EL (cell line): Measurements from ENCODE around the gene ERCC6.

ENCODE experiments used
- DNase-seq: peaks from one replicate; pipeline ENCODE4 v3.0.0-alpha.2; 2016

Gene ERCC6

GRCh38 chr10:49543604-49544003 is 4.7 kb upstream of the ERCC6 start:
- DNase-seq = no peak

GRCh38 chr10:49542353-49542752 is 3.4 kb upstream of the ERCC6 start:
- DNase-seq = no peak

DNA sequence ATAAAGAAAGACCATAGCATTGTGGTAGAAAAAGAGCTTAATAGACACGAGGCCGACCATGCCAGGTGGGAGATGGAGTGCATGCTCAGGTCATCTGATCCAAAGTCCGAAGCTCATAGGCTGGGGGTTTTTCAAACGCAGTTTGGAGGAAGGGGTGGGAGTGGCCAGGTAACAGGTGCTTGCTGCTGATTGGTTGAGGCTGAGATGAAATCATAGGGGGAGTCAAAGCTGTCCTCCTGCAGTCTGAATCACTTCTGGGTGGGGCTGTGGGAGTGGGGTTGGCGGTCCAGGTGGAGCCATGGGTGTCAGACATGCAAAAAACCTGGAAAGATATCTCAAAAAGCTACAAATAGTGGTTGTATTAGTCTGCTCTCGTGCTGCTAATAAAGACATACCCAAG is 2.8 kb upstream of the ERCC6 start:
- DNase-seq = no peak

DNA sequence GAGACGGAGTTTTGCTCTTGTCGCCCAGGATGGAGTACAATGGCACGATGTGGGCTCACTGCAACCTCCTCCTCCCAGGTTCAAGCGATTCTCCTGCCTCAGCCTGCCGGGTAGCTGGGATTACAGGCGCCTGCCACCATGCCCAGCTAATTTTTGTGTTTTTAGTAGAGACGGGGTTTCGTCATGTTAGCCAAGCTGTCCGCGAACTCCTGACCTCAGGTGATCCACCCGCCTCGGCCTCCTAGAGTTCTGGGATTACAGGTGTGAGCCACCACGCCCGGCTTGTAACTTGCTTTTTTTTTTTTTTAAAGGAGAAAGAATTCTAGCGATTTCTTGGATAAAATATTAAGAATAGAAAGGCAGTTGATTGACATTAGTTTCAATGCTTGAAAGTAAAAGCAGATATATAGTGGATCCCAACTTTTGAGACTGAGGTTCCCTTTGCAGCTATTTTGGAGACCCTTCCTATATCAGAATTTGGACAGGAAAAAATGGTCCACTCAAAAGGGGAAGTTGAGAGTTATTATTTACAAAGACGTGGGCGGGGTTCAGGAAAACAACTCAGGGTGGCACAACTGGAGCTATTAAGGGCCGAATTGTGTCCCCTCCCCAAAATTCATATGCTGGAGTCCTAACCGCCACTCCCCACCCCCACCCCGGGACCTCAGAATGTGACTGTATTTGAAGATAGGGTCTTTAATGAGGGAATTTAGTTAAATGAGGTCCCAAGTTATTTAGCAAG is 1.3 kb upstream of the ERCC6 start:
- no peak for DNase-seq

GRCh38 chr10:49539320-49539885 is 482 bp upstream of the ERCC6 start:
- peak; percentile 61 for DNase-seq

DNA sequence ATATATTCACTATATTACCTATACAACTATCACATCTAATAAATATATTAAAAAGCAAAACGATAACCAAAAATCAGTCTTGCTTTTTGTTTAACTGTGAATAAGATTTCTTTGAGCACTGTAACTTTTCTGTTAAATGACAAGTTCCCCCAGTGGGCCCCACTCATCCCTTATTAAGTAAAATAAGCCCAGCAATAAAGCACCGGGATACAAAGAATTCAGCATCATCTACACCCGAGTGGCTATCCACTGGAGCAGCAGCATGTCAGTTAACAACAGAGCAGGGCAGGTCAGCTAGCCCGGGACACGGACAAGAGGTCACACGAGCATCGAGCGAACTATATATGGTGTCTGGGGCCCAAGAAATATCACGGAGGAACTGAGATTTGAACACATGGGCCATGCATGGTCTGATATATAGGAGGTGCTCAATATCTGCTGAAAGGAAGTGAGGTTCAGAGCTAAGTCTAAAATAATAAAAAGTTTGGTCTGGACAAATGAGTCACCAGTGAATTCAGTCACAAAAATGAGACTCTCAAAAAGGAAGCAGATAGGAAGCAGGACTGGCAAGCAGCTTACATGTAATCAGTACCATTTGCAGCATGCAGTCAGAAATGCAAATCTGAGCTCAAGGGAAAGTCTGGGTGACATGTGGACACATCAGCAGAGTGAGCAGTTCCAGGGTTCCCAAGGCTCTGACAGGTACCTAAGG is 4.1 kb downstream of the ERCC6 start:
- peak; percentile 82 for DNase-seq

- DNase-seq = no peak
Observed at GRCh38 chr10:49532461-49532860, 6.5 kb downstream of the ERCC6 start.

- DNase-seq = no peak
Observed at GRCh38 chr10:49528977-49529506, 9.9 kb downstream of the ERCC6 start.

DNA sequence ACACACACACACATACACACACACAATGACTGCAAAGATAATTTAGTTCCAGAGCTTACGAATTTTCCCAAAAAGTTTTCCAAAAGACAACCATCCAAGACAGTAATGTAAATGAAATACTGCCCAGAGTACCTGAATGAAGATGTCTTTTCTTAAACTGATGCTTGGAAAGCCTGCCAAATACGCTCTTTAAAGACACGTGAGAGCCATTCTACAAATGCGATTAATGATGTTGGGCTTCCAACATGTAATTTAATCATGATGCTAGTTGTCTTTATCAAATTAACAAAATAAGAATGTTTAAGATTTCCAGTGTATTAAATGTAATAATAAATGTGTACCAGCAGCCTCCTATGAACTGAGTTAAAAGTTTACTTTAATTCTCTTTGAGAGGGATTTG is 11.1 kb downstream of the ERCC6 start:
- DNase-seq = no peak

DNA sequence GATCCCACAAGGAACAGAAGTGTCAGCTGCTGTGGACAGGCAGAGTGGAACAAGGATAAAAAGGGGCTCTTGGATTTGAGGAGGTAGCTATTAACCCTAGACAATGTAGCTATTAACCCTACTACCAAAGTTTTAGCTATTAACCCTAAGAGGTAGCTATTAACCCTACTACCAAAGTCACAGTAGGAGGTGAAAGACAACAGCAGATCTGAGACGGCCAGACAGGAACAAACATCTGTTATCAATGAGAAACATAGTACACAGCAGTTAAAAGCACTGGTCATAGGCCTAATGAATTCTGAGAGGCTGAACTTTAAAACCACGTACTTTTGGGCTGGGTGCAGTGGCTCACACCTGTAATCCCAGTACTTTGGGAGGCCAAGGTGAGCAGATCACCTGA is 11.9 kb downstream of the ERCC6 start:
- DNase-seq = no peak

DNA sequence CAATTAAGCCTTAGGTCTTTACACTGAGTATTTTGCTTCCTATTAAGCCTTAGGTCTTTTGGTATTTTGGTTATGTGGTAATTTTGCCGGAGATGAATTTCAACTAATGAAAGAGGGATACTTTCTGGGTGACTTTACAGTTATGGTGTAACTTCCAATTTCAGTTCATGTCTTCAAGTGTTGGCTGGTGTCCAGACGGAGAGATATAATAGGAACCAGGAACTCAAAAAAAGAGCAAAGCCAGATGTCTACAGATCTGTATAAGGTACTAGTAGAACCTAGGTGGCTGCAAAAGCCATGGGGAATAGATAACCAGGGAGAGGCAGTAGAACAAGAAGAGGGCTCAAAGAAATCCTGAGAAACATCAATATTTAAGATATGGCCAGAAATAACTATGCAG is 12.3 kb downstream of the ERCC6 start:
- DNase-seq = peak; percentile 23

DNA sequence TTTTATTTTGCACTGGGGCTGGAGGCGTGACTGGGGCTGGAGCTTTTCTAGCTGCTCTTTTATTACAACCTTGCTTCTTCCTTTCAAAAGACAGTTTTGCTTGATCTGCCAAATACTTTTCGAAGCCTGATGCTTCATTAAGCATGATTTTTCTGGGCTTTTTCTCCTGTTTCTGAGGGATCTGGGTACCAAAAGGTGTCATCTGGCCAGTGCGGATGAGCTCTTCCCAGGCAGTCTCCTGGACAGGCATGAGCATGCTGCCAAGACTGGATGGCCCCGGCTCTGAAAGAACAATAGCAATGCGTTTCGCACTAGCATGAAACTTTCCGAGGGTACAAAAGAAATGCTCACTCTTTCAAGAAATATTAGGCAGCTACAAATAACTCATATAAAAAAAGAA is 14.4 kb downstream of the ERCC6 start:
- DNase-seq = no peak

- no peak for DNase-seq
Observed at GRCh38 chr10:49523301-49523700, 15.6 kb downstream of the ERCC6 start.

DNA sequence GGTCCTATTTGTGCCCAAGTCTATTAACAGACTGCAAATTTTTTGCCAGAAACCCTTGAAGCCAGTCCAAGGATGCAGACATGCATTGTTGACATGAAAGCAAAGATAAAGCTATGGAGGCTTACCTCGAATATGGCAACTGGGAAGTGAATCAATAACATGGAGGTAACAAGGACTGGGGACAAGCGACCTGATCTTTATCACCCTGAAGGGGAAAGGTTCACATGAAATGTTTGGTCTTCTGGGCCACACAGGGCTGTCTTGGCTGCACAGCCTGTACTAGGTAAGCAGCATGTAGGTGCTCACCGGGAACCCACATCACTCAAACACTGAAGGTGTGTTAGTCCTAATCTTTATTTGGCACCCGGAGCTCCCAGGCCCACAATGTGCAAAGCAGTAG is 17.9 kb downstream of the ERCC6 start:
- DNase-seq = no peak

GRCh38 chr10:49520122-49520775 is 18.7 kb downstream of the ERCC6 start:
- no peak for DNase-seq

DNA sequence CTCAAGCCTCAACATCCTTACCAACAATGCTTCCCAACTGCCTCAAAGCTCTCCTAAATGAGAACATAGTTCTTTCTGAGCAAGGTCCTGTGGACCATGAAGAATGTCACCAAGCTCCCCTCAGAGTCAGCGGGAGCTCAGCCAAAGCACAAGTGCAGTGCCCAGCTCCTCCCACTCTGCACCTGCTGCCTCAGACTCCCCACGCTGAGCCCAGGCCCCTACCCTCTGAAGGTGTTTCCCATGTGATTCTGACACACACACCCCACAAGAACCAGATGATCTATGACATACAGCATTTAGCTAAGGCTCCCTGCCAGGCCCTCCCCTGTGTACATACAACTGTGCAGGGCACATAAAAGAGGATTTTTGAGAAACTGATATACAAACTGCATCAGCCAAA is 19.2 kb downstream of the ERCC6 start:
- DNase-seq = no peak

DNA sequence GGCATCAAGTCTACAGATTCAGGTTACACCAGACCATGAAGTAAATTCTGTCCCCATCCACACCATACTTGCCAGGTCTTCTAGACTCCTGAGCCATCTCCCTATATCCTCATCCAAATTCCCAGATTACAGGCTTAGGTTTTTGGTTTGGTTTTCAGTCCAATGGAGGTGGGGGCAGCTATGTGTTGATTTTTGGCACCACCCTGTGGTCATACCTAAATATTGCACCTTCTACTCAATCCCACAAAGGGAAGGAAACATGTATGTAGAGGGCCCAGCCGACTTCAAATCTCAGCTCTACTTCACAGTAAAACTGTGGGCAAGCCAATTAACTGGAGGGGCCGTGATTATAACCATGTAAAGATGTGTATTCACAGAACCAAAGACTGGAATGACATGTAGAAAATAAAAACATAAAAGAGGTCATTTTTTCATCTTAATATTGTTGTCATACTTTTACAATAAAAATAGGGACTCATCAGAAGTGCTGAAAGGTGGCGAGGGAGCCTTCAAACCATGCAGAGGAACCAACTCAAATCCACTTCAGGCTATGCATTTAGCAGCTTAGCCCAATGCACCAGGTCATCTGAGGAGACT is 19.8 kb downstream of the ERCC6 start:
- DNase-seq = peak; percentile 59

DNA sequence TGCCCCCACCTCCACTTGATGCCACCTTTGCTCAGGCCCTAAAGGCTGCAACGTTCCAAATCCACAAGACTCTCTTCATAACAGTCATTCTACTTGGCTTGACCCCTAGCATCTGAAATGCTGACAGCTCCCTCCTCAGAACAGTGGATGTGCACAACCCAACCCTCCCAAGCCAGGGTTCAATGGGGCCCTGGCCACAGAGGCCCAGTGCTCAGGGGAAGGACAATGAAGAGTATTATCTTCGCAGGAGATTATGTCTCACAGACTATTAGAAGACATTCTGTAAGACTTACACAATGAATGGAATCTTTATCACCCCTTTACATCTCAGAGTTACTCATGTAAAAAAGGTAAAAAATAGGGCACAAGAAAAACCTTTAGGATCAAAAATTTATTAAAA is 20.4 kb downstream of the ERCC6 start:
- DNase-seq = no peak

DNA sequence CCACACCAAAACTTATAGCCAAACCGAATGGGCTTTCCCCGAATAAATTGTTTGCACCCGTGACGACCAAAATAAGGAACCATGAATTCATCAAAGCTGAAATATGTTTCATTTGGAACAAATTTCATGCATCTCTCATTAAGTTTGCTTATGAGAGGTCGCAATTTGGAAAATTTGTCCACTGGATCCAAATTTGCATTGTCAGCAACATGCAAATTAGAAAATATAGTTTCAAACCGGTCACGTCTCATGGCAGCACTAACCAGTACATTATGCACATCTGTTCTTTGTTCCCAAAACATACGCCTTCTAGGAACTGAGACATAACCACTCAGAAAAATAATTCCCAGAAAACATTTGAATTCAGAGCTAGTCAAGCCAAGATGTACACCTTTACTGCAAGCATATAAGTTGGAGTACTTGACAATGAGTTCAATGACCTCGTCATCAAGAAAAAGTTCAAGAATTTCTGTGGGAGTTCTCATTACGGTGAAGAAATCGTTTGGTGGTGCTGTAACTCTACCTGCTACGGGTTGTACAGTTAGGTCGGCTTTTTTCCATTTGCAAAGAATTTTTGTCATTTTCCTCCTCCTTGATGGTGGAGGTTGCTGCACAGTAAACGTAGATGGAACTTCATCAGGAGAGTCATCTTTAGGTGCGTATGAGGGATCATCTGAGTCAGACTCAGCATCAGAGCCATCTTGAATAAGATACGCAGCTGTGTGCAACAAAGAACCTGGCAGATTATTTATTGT is 22.5 kb downstream of the ERCC6 start:
- DNase-seq = no peak

- peak; percentile 33 for DNase-seq
Observed at GRCh38 chr10:49512121-49512809, 26.7 kb downstream of the ERCC6 start.

DNA sequence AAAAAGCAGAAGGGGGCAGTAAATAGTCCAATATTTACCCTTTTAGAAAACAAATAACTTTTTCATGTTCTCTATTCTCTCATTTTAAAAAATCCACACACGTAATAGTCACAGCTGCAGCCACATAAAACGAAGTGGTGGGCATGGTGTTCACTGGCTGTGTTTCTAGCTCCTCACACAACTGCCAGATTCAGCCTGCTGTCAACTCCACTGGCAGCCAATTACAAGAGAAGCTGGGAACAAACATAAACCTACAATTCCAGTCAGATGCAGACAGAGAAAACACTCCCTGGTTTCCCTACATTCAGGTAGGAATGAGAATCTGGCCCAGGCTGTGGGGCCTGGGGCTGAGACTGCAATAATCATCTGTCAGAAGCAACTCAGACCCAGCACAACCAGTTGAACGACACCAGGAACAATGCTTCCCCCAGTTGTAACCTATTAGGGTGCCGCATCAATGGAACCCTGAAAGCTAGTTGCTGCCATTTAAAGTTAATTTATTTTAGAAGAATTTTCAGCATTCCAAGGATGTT is 29.1 kb downstream of the ERCC6 start:
- no peak for DNase-seq
